ENCODE measurements around the gene CDK19.
A peak's percentile ranks its signal among the peaks of the same experiment; 100 is the strongest.
"Not testable (repeated sequence)": the region's sequence is repeated elsewhere in the genome, so short reads cannot be mapped to it uniquely, and the experiment has no call there.

Gene CDK19

DNA sequence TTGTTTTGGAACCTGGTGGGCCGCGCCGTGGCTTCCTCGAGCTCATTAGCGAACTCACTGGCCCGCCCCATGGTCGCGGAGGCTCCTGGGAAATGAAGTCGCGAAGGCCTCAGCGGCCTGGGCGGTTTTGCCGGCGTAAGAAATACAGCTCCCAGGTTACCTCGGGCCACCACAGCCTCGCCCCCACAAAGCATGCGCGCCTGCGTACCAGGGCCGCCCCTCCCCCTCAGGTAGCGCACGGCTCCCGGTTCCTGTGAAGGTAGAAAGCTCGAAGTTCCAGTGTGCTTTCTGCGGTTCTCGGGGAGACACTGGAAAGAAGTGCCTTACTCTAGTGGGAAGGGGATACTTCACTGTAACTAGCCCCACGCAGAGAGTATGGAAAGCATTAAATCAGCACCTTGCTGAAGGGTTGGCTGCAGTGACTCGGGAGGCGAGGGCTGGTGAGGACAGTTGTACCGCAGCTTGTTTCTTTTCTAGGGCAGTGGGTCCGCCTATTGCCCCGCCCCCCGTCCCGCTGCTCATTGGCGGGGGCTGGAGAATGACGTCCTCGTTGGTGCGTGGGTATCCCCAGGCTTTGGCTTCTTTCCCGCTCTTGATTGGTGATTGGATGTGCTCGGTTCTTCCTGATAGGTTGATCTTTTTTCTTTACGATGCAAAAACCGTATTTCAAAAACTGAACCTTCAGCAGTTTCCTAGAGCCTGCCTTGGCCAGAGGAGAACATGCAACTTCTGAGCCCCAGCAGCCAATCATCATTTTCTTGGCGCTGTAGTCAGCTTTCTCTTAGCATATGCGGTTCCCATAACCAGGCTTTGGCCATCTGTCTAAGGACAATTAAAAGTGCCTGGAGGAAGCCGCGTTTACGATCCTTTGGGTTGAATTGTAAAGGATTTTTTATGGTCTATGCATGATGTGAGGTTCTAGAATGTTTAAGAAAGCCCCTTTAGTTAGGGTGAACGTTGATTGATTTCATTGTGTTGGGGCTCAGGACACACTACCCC lies at the start of gene CDK19:
TSS of gene CDK19 (minus strand) at position 59 of the 999 bp plus-strand sequence. CDS start 333 bp downstream, outside the sequence.
- peak; percentile 97 for DNase-seq

- DNase-seq: no peak
Observed at GRCh38 chr6:110864824-110865223, 49.6 kb upstream of the CDK19 start.

- DNase-seq: no peak
Observed at GRCh38 chr6:110859335-110859792, 44.1 kb upstream of the CDK19 start.

DNA sequence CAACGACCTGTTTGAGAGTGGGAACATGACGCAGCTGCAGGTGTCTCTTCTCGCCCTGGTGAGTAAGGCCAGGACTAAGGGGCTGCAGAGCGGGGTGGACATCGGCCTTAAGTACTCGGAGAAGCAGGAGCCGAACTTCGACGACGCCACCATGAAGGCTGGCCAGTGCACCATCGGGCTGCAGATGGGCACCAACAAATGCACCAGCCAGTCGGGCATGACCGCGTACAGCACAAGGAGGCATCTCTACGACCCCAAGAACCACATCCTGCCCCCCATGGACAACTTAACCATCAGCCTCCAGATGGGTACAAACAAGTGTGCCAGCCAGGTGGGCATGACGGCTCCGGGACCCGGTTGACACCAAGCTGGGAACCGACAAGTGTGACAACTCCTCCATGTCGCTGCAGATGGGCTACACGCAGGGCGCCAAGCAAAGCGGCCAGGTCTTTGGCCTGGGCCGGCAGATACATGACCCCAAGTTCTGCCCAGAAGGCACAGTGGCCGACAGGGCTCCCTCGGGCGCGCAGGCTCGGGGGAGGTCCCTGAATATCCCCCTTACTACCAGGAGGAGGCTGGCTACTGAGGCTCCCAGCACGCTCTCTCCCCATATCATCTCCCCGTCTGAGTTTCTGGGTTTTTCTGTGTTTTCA lies 43.4 kb upstream of the CDK19 start:
- no peak for DNase-seq

DNA sequence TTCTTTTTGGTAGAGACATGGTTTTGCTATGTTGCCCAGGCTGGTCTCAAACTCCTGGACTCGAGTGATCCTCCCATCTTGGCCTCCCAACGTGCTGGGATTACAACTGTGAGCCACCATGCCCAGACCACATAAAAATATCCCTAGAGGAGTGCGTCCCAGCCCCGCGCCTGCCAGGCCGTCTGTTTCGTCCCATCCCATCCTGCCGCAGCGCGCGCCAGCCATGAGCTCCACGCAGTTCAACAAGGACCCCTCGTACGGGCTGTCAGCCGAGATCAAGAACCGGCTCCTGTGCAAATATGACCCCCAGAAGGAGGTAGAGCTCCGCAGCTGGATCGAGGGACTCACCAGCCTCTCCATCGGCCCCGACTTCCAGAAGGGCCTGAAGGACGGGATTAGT lies 42.7 kb upstream of the CDK19 start:
- DNase-seq: no peak

- DNase-seq: no peak
Observed at GRCh38 chr6:110856296-110856695, 41.0 kb upstream of the CDK19 start.

DNA sequence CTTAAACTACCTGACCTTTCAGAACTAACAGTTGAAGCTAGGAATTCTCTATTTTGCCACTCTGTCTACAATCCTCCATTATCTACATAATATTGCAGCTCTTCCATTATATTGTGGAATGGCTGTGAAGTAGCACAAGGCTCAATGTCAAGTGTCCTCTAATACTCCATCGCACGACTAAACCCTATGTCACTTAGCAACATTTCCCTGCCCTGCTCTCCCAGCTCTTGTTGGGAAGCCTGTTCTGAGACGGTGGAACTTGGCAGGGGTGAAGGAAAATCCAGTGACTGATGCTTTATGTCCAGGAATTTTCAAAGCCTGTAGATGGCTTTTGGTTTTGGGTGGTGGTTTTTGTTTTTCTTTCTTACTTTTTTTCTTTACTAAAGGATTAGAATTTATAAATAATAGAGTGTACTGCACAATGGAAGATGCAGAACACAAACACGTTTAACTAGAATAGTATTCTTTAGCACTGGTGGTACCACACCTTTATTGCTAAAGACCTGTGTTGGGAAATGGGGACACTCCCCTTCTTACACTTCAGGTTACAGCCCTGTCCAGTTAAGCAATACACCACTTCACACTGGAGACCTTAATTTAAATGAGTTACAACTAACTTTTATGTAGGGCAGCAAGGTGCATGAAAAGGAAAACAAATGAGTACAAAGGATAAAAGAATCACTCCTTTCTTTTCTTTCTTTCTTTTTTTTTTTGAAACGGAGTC lies 38.6 kb upstream of the CDK19 start:
- no peak for DNase-seq

DNA sequence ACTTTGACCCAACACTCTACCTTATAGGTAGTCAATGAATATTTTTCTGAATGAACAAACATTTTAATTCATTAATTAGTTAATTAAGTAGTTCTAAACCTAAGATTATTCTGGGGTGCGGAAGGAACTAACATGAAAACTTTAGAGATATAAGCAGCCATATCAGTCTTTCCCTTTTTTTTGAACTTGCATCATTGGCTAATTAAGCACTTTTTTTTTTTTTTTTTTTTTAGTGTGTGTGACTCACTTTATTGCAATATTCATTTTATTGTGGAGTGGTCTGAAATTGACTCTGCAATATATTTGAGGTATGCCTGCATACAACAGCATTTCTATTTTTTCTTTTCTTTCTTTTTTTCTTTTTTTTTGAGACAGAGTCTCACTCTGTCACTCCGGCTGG lies 37.5 kb upstream of the CDK19 start:
- DNase-seq: no peak

- DNase-seq: no peak
Observed at GRCh38 chr6:110849781-110850180, 34.5 kb upstream of the CDK19 start.

GRCh38 chr6:110841266-110841665 lies 26.0 kb upstream of the CDK19 start:
- DNase-seq: no peak

DNA sequence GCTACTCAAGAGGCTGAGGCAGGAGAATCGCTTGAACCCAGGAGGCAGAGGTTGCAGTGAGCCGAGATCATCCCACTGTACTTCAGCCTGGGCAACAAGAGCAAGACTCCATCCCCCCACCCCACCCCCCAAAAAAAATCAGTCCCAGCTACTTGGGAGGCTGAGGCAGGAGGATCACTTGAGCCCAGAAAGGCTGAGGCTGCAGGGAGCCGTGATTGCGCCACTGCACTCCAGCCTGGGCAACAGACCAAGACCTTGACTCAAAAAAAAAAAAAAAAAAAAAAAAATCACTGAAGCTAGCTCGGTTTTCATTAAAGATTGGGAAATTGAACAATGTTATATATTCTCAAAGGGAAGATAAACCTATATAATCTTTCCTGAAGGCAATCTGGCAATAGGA lies 20.5 kb upstream of the CDK19 start:
- DNase-seq: not testable (repeated sequence)

DNA sequence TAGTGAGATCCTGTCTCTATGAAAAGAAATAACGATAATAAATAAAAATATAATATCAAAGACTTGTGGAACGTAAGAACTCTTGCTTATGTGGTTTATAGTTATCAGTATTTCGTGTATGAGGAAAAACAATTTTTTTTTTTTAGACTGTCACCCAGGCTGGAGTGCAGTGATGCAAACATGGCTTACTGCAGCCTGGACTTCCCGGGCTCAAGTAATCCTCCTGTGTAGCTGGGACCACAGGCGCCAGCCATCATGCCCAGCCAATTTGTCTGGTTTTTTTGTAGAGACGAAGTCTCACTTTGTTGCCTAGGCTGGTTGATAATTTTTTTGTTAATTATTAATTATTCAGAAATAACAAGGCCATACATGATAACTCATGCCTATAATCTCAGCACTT lies 18.6 kb upstream of the CDK19 start:
- no peak for DNase-seq

GRCh38 chr6:110831405-110831804 lies 16.1 kb upstream of the CDK19 start:
- DNase-seq: no peak

- DNase-seq: no peak
Observed at GRCh38 chr6:110828396-110828795, 13.1 kb upstream of the CDK19 start.

DNA sequence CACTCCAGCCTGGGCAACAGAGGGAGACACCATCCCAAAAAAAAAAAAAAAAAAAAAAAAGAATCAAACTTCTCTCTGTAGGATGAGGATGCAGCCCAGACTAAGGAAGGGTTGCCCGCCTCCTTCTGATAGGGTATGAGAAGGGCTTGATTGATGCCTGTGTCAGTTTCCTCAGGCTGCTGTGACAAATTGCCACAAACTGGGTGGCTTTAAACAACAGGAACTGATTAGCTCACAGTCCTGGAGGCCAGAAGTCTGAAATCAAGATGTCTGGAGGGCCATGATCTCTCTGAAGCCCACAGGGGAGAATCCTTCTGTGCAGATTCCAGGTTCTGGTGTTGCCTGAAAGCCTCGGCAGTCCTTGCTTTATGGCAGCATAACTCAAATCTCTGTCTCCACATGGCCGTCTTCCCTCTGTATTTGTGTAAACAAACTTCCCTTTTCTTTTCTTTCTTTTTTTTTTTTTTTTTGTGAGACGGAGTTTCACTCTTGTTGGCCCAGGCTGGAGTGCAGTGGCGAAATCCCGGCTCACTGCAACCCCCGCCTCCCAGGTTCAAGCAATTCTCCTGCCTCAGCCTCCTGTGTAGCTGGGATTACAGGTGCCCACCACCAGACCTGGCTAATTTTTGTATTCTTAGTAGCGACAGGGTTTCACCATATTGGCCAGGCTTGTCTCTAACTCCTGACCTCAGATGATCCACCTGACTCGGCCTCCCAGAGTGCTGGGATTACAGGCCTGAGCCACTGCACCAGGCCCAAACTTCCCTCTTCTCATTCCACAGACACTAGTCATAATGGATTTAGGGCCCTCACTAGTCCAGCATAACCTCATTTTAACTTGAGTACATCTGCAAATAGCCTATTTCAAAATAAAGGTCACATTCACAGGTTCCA lies 11.2 kb upstream of the CDK19 start:
- no peak for DNase-seq

GRCh38 chr6:110823146-110823545 lies 7.9 kb upstream of the CDK19 start:
- no peak for DNase-seq

GRCh38 chr6:110822249-110822648 lies 7.0 kb upstream of the CDK19 start:
- DNase-seq: no peak

- DNase-seq: no peak
Observed at GRCh38 chr6:110816677-110817076, 1.4 kb upstream of the CDK19 start.

GRCh38 chr6:110815015-110815410 lies 256 bp downstream of the CDK19 start:
- no peak for DNase-seq

- peak; percentile 57 for DNase-seq
Observed at GRCh38 chr6:110814102-110815014, 911 bp downstream of the CDK19 start.

All from activated CD8-positive, alpha-beta memory T cell treated with anti-CD3 and anti-CD28 coated beads, Interleukin-2, amount 50 U/mL, for 4 hours (primary cell).